ENCODE measurements around the gene DCXR. TPM values are rescaled to one million over a fixed set of nuclear protein-coding genes. Genes with fewer than 3 reads are reported as not detected.

The DCXR gene
- total RNA-seq, 1 experiment from 2014 or later = 306 TPM

- peaks cover 6 to 12% of the 10 kb centered on the region in 2 experiments for H3K4me1 ChIP-seq (ENCODE audit: control insufficient read depth in 1 of 2, insufficient read depth in 2 of 2, low read length in 2 of 2)
- no peaks in the 10 kb centered on the region for H3K9me2 ChIP-seq (ENCODE audit: insufficient read depth)
- intact Hi-C loops (cut with micrococcal nuclease) = no loop called here
- POLR2A ChIA-PET = no interaction called here
- H2AFZ ChIP-seq (ENCODE audit: low read depth, low read length, poor library complexity, severe bottlenecking) = no peak overlapping the region
- TF ChIP-seq YY1 (IDR thresholded peaks at IDR 0.05; ENCODE audit: extremely low read depth, insufficient replicate concordance, low read depth, low read length) (no peak), POLR2A (IDR thresholded peaks at IDR 0.05; ENCODE audit: borderline replicate concordance, extremely low read depth, insufficient read depth, insufficient read length) (no peak), CBX3 (IDR thresholded peaks at IDR 0.05; ENCODE audit: low read depth) (no peak), CEBPB (IDR thresholded peaks at IDR 0.05; ENCODE audit: low read depth) (no peak), ELF1 (IDR thresholded peaks at IDR 0.05; ENCODE audit: borderline replicate concordance, low read depth) (no peak), CTCF (IDR thresholded peaks at IDR 0.05 in 2 of 3, conservative IDR thresholded peaks at IDR 0.05 in 1 of 3; ENCODE audit: borderline replicate concordance in 1 of 3, insufficient read depth in 1 of 3, low read depth in 2 of 3, low read length in 2 of 3) (no peak), MAX (IDR thresholded peaks at IDR 0.05) (no peak), FOSL1 (IDR thresholded peaks at IDR 0.05; ENCODE audit: low read depth) (no peak), ZBTB33 (IDR thresholded peaks at IDR 0.05; ENCODE audit: extremely low read depth, insufficient replicate concordance, low read length) (no peak), EGR1 (IDR thresholded peaks at IDR 0.05; ENCODE audit: low read depth) (no peak), ZFX (IDR thresholded peaks at IDR 0.05) (no peak), ATF3 (IDR thresholded peaks at IDR 0.05) (no peak), SP1 (IDR thresholded peaks at IDR 0.05; ENCODE audit: low read depth) (no peak), SRF (IDR thresholded peaks at IDR 0.05; ENCODE audit: low read depth) (no peak), SIN3A (IDR thresholded peaks at IDR 0.05; ENCODE audit: low read depth) (no peak), EZH2 (IDR thresholded peaks at IDR 0.05) (no peak), REST (IDR thresholded peaks at IDR 0.05; ENCODE audit: low read depth) (no peak), ZNF274 (IDR thresholded peaks at IDR 0.05; ENCODE audit: low read depth, low read length) (no peak), JUND (IDR thresholded peaks at IDR 0.05) (no peak), POLR2AphosphoS5 (IDR thresholded peaks at IDR 0.05; ENCODE audit: low read depth, low read length) (no peak)
- no peaks in the 10 kb centered on the region for H3K9me3 ChIP-seq (ENCODE audit: control insufficient read depth in 1 of 2, insufficient read depth in 1 of 2, low read depth in 1 of 2, low read length in 2 of 2)
- BruUV-seq (replicated peaks) = no TSS peak
- RAD21 ChIA-PET (ENCODE audit: low non-redundant PET in 1 of 2, low total read pairs in 2 of 2, uncharacterized antibody in 2 of 2, unreplicated experiment in 2 of 2) = no interaction called here
- no peak for DNase-seq (ENCODE audit: low read depth, low spot score)
- no peaks in the 10 kb centered on the region for H3K27me3 ChIP-seq (ENCODE audit: insufficient read depth, low read length)
- H4K20me1 ChIP-seq (ENCODE audit: insufficient read depth) = no peaks in the 10 kb centered on the region
- ATAC-seq = no peak
- no peaks in the 10 kb centered on the region for H3K36me3 ChIP-seq (ENCODE audit: control insufficient read depth in 1 of 2, insufficient read depth in 2 of 2, low read length in 2 of 2)
- no peak overlapping the region for H3K9ac ChIP-seq (ENCODE audit: low read length)
- no peak overlapping the region for H3K4me3 ChIP-seq (replicated peaks in 1 of 2; ENCODE audit: low read depth in 1 of 2, low read length in 2 of 2)
- CTCF ChIA-PET = no interaction called here
- no peak overlapping the region for H3K27ac ChIP-seq (ENCODE audit: low read depth, low read length)
- no peak overlapping the region for H3K4me2 ChIP-seq (ENCODE audit: low read length)
- no peaks in the 10 kb centered on the region for H3K79me2 ChIP-seq (ENCODE audit: insufficient read depth, low read length)
Measured at GRCh38 chr17:82009413-82009812, 28.1 kb downstream of the DCXR start.
